ENCODE measurements around the gene FSCN2. TPM values are rescaled to one million over a fixed set of nuclear protein-coding genes. Genes with fewer than 3 reads are reported as not detected.

FSCN2 gene, protein sequence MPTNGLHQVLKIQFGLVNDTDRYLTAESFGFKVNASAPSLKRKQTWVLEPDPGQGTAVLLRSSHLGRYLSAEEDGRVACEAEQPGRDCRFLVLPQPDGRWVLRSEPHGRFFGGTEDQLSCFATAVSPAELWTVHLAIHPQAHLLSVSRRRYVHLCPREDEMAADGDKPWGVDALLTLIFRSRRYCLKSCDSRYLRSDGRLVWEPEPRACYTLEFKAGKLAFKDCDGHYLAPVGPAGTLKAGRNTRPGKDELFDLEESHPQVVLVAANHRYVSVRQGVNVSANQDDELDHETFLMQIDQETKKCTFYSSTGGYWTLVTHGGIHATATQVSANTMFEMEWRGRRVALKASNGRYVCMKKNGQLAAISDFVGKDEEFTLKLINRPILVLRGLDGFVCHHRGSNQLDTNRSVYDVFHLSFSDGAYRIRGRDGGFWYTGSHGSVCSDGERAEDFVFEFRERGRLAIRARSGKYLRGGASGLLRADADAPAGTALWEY
- total RNA-seq, result under 1 TPM; 0.43 to 0.93 TPM

DNA sequence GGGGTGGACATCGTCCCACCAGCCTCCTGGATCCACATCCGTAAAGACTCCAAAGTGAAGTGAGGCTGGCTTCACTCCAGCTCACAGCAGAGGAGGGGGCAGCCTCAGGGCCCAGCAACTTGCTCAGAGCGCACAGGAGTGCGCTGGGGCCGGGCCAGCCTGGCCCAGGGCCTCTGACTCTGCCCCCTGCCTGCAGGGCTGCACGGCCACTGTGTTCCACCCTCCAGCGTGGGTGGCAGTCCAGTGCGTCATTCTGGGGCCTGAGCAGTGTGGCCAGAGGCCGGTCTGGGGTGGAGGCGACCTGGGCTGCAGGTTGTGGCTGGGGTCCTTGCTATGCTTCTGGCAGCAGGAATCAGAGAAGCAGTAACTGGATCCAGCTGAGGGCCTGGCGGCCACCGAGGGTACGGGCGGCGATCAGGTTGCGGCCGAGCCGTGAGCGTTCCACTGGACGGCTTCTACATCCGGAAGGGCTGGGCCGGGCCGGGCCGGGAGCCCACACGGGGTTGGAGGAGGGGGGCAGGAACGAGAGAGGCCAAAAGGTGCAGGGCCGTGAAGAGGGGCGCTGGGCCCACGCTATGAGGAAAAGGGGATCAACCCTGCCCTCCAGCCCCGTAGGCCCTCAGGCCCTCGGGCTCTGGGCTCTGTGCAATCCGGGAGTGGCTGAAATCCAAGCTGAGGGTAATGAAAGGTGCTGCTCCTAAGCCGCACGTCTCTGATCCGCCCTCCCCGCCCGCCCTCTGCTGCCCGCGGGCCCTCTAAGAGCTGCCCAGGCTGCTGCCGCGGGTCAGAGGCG lies at the start of gene FSCN2:
Gene FSCN2 (plus strand): TSS at position 787 of the 793 bp plus-strand sequence. CDS start 155 bp downstream, outside the sequence.
- Mint-ChIP-seq H3K4me3 (no peak within 1 kb of the TSS), H3K27ac (no peak within 1 kb of the TSS), H3K36me3 (ENCODE audit: low read depth) (no peaks in the 10 kb centered on the region), H3K9me3 (no peaks in the 10 kb centered on the region), H3K27me3 (no peaks in the 10 kb centered on the region), H3K4me1 (no peaks in the 10 kb centered on the region)
- no peak for ATAC-seq (replicated peaks)

DNA sequence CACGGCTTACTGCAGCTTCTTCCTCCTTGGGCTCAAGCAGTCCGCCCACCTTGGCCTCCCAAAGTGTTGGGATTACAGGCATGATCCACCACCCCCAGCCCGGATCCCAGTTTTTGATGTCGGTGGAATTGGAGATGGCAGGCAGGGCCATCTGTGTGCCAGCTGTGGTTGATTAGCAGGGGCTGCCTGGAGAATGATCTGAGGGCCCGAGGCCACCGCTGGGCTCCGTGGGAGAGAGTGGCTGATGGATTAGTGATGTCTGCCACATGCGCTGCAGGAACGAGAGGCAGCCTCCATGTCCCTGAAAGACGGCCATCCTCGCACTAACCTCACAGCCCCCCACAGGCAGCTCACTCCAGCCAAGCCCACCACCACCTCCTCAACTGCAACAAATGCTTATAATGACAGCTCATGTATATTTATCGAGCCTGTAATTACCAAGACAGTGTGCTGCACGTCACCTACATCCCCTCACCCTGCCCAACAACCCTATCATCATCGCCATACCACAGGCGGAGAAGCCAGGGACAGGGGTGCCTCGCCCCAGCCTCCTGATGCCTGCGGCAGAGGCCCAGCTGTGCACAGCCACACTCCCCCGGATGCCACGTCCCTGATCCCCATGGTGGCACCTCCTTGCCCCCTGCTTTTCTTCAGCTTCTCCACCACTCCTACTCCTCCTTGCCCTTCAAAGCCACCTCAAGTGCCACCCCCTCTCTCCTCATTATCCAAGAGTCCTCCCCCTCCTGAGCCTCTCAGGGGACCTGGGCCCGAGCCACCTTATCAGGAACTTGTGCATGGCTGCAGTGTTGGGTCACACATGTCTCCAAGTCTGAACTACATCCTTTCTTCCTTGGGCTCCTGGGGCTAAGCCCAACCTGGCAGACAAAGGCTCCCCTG lies 48.8 kb upstream of the FSCN2 start:
- Mint-ChIP-seq H3K36me3 (ENCODE audit: low read depth) (no peaks in the 10 kb centered on the region), H3K4me3 (no peak overlapping the region), H3K4me1 (no peaks in the 10 kb centered on the region), H3K27ac (no peak overlapping the region), H3K27me3 (peaks cover 16% of the 10 kb centered on the region), H3K9me3 (no peaks in the 10 kb centered on the region)
- ATAC-seq (replicated peaks), result no peak

DNA sequence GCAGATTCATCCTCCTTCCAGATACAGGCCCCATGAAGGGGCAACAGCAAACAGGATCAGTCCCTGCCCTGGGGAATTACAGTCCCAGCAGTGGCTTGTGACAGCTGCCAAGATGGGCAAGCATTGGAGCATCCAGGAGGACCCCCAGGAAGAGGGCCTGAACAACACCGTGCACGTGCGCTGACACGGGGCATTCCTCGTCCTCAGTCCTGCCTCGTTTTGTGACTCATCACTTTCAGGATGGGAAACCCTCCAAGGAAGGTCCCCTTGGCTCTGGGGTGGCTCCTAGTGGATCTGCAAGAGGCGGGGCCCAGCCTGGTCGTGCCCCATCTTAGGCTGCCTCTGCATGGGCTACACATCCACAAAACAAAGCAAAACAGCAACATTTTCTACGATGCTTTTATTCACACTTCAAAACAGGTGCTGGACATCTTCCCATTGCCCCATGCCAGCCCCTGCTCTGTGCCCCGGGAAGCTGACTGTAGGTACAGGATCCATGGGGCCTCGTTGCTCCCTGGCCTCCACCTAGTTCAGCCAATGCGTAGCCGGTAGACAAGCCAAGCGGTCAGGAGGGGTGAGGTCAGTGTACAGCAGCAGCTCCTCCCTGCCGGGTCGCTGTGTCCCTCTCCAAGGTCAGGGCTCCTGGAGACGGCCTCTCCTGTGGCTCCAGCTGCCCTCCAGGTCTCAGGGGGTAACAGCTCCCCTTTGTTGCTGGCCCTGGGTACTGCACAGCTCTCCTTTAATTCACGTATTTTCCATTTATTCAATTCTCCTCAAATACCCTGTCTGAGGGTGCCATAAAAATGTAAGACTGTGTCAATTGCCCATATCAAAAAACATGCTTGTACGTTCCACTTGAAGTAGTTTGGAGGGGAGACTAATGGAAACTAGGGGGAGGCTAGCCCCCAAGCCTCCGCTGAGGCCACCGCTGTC lies 47.8 kb upstream of the FSCN2 start:
- H3K9me3 Mint-ChIP-seq, result no peaks in the 10 kb centered on the region
- no peak overlapping the region for H3K4me3 Mint-ChIP-seq
- H3K27ac Mint-ChIP-seq, result no peak overlapping the region
- H3K27me3 Mint-ChIP-seq, result peaks cover 16% of the 10 kb centered on the region
- no peak for ATAC-seq (replicated peaks)
- no peaks in the 10 kb centered on the region for H3K4me1 Mint-ChIP-seq
- no peaks in the 10 kb centered on the region for H3K36me3 Mint-ChIP-seq (ENCODE audit: low read depth)

DNA sequence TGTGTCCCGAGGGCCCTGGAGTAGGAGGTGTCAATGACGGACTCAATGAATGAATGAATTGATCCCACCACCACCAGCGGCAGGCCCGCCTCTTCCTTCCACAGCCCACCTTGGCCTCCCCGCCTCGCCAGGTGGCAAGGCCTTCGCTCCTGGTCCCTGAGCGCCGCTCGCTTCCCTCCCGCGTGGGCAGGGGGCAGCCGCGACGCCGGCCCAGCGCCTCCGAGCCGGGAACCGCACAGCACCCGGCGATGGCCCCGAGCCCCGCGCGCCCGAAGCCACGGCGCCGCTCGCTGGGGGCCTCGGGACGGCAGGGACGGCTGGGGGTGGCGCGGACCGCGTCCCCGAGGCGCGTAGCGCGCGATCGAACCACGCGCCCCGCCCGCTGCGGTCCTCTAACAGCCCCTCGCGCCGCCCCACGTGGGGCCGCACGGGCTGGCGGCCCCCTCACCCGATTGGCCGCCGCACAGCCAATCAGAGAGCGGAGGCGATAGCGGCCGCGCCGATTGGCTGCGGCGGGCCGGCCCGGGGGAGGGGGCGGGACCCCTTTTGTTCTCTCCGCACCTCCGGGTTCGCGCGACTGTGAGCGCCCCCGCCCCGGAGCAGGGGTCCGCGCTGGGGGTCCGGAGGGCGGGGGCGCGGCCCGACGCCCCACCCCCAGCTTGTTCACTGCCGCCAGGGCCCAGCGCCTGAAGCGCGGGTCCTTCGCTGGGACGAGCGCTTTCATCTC lies 46.9 kb upstream of the FSCN2 start:
- H3K9me3 Mint-ChIP-seq, result no peaks in the 10 kb centered on the region
- peak overlapping the region; percentile 52 for H3K4me3 Mint-ChIP-seq
- ATAC-seq (replicated peaks), result peak; percentile 41
- peaks cover 4% of the 10 kb centered on the region for H3K4me1 Mint-ChIP-seq
- no peak overlapping the region for H3K27ac Mint-ChIP-seq
- peaks cover 19% of the 10 kb centered on the region for H3K27me3 Mint-ChIP-seq
- H3K36me3 Mint-ChIP-seq (ENCODE audit: low read depth), result no peaks in the 10 kb centered on the region

DNA sequence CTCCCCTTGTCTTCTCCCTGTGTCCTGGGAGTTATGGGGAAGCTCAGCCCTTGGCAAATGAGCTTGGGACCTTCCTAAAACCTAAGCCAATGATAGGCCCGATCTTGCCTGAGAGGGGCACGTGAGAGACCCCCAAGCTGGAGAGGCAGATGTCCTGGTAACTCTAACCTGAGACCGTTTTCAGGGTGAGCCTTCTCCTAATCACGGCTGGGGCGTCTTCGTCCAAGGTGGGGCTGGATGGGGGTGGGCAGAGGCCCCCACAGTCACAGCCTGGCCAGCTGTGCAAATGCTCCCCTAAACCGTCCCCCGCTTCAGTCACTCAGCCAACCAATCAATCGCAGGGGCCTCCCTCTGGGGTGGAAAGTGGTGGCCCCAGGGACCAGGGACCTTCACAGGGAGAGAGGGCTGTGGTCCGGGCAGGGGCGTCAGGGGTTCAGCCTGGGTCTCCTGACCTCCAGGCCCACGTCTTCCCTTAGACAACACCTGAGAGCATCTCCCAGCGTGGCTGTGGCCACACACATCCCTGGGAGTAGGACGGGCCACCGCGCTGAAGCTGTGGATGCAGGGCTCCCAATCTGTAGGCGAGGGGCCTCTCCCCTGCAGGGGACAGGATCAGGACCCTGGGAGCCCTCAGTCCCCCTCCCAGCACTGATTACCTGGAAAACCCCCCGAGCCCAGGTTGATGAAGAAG lies 46.2 kb upstream of the FSCN2 start:
- Mint-ChIP-seq H3K9me3 (no peaks in the 10 kb centered on the region), H3K27ac (no peak overlapping the region), H3K4me1 (peaks cover 5% of the 10 kb centered on the region), H3K27me3 (peaks cover 20% of the 10 kb centered on the region), H3K4me3 (peak overlapping the region; percentile 52), H3K36me3 (ENCODE audit: low read depth) (no peaks in the 10 kb centered on the region)
- ATAC-seq (replicated peaks), result no peak

DNA sequence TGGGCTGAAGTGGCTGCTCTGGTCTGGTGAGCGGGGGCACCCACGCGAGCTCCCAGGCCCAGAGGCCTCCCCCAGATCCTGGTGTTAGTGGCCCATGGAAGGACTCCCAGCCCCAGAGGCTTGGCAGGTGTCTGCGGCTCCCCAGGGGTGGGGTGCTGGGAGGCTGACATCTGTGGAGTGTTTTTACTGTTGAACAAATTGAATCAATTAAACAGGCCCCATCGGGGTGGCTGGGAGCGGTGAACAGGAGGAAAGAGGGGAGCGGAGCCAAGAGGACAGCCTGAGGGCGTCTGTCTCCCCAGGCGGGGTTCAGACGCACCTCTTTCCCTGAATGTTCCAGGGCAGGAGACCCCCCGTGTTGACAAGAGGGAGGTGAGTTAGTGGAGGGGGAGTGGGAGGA lies 45.5 kb upstream of the FSCN2 start:
- Mint-ChIP-seq H3K27me3 (peaks cover 20% of the 10 kb centered on the region), H3K4me3 (peak overlapping the region; percentile 52), H3K4me1 (peaks cover 5% of the 10 kb centered on the region), H3K9me3 (no peaks in the 10 kb centered on the region), H3K36me3 (ENCODE audit: low read depth) (no peaks in the 10 kb centered on the region), H3K27ac (no peak overlapping the region)
- ATAC-seq (replicated peaks), result no peak

DNA sequence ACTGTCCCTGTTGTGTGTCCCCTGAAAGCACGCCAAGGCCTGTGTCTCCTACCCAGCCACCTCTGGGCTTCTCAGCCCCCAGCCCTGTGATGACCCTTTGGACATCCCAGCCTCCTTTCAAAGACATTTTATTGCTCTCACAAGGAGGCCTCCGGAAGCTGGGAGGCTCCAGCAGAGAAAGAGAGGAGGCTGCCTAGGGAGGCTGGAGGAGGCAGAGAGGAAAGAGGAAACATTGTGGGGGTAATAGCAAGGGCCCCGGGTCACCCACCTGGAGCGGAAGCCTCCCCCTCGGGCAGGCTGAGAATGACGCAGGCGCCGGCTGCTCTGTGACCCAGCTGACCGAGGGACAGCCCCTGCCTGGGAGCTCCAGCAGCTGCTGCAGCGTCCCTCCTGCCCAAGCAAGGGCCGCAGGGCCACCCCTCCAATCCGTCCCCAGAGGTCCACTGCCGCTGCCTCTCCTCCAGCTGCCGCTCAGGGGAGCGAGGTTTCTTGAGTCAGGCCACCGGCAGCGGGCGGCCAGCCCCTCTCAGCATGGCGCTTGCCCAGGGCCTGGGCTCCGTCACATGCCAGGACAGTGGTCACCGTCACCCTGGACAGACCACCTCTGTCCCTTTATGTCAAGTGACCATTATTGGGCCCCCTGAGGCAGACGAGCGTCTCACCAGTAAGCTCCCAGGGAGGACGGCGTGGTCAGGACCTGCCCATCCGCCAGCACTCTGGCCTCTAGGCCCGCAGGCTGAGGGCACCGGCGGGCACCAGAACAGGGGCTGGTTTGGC lies 44.9 kb upstream of the FSCN2 start:
- peaks cover 5% of the 10 kb centered on the region for H3K4me1 Mint-ChIP-seq
- H3K27me3 Mint-ChIP-seq, result peaks cover 20% of the 10 kb centered on the region
- H3K4me3 Mint-ChIP-seq, result peak overlapping the region; percentile 52
- no peak overlapping the region for H3K27ac Mint-ChIP-seq
- no peaks in the 10 kb centered on the region for H3K36me3 Mint-ChIP-seq (ENCODE audit: low read depth)
- ATAC-seq (replicated peaks), result no peak
- no peaks in the 10 kb centered on the region for H3K9me3 Mint-ChIP-seq

DNA sequence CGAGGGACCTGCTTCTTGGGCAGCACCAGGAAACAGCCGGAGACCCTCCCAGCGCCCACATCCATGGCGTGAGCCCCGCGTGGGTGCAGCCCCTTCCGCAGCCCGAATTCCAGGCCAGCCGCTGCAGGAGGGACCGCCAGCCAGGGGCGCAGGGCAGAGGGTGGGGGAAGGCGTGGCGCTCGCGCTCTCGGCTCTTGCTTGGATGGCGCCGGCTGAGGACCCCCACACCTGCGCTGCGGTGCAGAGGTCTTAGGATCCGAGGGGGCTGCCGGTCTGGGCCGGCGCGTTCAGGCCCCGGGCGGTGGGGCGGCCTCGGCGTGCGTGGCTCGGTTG lies 44.3 kb upstream of the FSCN2 start:
- no peak for ATAC-seq (replicated peaks)
- no peaks in the 10 kb centered on the region for H3K9me3 Mint-ChIP-seq
- peaks cover 5% of the 10 kb centered on the region for H3K4me1 Mint-ChIP-seq
- H3K4me3 Mint-ChIP-seq, result peak overlapping the region; percentile 52
- no peak overlapping the region for H3K27ac Mint-ChIP-seq
- no peaks in the 10 kb centered on the region for H3K36me3 Mint-ChIP-seq (ENCODE audit: low read depth)
- peaks cover 20% of the 10 kb centered on the region for H3K27me3 Mint-ChIP-seq

DNA sequence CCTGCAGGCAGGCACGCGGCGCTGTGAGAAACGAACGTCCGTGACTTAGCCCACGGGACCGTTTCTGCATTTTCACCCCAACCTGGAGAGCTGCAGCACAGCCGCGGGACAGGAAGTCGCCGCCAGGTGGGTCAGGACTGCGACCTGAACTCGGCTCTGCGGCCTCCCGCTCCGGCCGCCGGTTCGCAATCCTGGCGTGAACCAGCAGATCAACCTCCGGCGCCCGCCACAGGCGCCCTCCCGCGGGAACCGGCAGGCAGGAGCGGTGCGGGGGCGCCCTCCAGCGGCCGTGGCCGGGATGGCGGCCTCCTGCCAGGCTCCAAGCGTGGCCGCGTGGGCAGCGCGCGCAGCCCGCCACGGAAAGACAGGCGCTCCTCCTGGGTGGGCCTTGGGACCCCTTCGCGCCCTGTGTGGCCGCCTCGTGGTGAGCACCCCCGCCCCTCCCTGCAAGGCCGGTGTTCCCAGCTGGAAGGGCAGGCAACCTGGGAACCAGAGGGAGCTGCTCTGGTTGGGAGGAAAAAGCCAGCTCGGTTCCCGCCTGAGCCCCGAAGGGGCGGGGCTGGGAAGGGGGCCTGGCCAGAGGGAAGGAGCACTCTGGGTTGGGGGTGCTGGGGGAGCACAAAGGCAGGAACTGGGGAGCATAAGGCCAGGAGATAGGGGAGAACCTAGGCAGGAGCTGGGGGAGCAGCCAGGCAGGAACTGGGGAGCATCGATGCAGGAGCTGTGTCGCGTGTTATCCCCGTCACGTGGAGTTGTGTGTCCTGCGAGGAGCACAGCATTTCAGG lies 43.8 kb upstream of the FSCN2 start:
- Mint-ChIP-seq H3K4me1 (peaks cover 5% of the 10 kb centered on the region), H3K9me3 (no peaks in the 10 kb centered on the region), H3K27ac (no peak overlapping the region), H3K4me3 (no peak overlapping the region), H3K27me3 (peaks cover 20% of the 10 kb centered on the region), H3K36me3 (ENCODE audit: low read depth) (no peaks in the 10 kb centered on the region)
- ATAC-seq (replicated peaks), result peak; percentile 70

DNA sequence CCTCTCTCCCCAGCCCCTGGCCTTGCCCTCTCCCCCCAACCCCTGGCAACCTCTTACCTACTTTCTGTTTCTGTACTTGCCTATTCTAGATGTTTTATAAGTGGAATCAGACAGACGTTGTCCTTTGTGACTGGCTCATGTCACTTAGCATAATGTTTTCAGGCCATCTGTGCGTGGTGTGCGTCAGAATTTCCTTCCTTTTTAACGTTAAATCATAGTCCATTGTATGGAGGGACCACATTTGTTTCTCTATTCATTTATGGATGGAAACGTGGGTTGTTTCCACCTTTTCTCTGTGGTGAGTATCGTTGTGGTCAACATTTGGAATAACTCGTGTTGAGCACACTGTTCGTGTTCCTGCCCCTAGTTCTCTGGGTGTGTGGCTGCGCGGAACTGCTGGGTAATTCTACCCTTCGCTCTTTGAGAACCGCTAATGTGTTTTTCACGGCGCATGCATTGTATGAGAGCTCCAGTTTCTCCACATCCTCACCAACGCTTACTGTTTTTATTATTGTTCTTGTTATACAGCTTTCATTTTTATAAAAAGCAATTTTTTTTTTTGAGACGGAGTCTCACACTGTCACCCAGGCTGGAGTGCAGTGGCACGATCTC lies 41.9 kb upstream of the FSCN2 start:
- Mint-ChIP-seq H3K36me3 (ENCODE audit: low read depth) (no peaks in the 10 kb centered on the region), H3K9me3 (no peaks in the 10 kb centered on the region), H3K27ac (no peak overlapping the region), H3K4me1 (peaks cover 5% of the 10 kb centered on the region), H3K27me3 (peaks cover 9% of the 10 kb centered on the region), H3K4me3 (peak overlapping the region; percentile 51)
- ATAC-seq (replicated peaks), result no peak

DNA sequence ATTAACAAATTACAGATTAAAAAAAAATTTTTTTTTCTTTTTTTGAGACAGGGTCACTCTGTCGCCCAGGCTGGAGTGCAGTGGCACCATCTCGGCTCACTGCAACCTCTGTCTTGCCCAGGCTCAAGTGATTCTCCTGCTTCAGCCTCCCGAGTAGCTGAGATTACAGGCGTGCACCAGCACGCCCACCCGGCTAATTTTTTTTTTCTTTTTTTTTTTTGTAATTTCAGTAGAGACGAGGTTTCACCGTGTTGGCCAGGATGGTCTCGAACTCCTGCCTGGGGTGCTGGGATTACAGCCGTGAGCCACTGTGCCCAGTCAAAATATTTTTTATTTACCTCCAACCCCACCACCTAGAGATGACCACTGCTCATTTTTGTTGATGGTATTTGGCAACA lies 41.1 kb upstream of the FSCN2 start:
- no peak for ATAC-seq (replicated peaks)
- Mint-ChIP-seq H3K27ac (no peak overlapping the region), H3K4me3 (peak overlapping the region; percentile 37)

More for the DNA sequence above, 41.1 kb upstream of the FSCN2 start:
- peaks cover 5% of the 10 kb centered on the region for H3K4me1 Mint-ChIP-seq
- H3K27me3 Mint-ChIP-seq, result peaks cover 9% of the 10 kb centered on the region
- H3K36me3 Mint-ChIP-seq (ENCODE audit: low read depth), result no peaks in the 10 kb centered on the region
- no peaks in the 10 kb centered on the region for H3K9me3 Mint-ChIP-seq

Measured in activated T-helper 17 cell treated with anti-CD3 and anti-CD28 coated beads, Interleukin-2, amount 50 U/mL, for 72 hours (primary cell).